Activated CD4-positive, alpha-beta T cell treated with anti-CD3 and anti-CD28 coated beads for 4 hours (primary cell): ENCODE results near the gene CABP2.
A peak's percentile ranks its signal among the peaks of the same experiment; 100 is the strongest.
"Not testable (repeated sequence)": the region's sequence is repeated elsewhere in the genome, so short reads cannot be mapped to it uniquely, and the experiment has no call there.

Source experiments
- DNase-seq, 2 donors: peaks; one replicate each; pipeline ENCODE4 v3.0.0-alpha.2; 2020

The CABP2 gene

DNA sequence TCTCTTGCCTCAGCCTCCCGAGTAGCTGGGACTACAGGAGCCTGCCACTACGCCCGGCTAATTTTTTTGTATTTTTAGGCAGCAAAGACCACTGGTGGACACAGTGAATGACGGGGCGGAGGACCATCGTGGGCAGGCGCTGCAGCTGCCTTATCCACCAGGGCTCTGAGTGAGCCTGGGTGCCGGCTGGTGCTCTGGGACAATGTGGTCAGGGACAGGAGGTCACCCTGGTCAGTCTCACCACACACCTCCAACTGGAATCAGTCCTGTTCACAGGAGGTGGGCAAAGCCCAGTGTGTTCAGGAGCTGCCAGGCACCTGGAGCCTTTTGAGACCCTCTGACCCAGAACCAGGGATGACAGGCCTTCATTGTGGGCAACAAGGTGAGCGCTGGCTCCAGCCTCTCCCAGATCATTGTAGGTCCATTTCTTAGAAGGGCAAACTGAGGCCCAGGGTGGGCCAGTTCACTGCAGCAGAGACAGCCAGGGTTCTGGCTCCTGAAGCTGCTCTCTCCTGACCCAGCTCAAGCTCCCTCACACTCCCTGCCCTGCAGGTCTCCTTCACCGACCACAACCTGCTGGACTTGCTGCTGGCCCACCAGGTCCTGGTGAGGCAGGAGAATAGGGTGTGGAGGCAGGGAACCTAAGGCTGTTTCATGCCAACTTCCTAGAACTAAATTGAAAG lies 15.7 kb upstream of the CABP2 start:
- no peak for DNase-seq

DNA sequence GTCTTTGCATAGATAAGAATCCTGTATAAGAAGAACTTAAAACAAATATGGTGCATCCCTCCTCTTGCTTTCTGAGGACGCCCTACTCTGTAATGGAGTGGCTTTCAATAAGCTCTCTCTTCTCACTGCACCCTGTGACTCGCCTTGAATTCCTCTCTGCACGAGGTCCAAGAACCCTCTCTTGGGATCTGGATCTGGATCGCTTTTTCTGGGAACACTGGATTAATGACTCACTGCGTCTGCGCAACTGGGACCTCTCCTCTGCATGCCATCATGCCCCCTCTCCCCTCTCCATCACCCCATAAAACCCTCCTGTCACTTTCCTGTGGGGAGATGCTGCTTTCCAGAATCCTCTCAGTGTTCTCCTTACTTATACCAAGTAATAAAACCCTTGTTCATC lies 15.1 kb upstream of the CABP2 start:
- DNase-seq, result no peak

DNA sequence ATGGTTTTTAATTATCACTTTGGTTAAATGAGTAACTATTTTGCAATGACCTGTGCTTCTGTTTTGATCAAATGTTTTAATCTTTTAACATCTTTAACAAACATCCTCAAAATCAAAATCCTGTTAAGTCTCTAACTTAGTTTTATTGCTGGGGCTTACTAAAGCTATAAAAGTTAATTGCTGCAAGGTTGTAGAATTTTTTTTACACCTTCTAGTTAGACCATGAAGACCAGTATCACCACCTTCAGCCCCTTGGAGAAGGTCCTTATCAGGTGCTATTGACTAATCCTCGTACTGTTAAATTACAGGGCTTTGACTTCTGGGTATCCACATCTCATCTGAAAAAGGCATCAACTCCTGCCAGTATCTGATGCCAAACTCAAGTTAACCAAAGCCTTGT lies 12.3 kb upstream of the CABP2 start:
- no peak for DNase-seq

DNA sequence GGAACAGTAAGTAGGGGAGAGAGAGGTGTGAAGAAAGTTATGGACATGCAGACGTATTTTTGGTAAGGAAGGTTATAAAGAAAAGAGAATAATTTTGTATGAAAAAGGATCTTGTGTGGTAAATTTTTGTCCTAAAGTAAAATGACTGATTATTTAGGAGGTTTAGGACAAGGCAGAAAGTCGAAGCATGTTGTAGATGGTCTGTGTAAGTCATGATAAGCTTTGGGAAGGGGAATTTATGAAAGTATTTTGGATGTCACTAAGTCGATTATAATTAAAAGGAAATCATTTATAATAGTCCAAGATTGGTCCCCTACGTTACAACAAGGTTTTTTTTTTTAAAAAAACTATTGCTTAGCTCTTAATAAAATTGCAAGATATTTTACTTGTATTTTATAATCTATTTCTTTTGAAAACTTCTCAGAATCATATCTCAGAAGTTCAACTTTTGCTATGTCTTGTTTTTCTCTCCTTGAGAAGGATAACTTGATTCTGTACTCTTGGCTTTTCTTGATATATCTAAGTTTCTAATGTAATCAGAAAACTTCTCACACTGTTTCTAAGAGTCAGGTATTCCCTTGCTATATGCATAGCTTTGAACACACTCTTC lies 10.9 kb upstream of the CABP2 start:
- DNase-seq, result no peak

DNA sequence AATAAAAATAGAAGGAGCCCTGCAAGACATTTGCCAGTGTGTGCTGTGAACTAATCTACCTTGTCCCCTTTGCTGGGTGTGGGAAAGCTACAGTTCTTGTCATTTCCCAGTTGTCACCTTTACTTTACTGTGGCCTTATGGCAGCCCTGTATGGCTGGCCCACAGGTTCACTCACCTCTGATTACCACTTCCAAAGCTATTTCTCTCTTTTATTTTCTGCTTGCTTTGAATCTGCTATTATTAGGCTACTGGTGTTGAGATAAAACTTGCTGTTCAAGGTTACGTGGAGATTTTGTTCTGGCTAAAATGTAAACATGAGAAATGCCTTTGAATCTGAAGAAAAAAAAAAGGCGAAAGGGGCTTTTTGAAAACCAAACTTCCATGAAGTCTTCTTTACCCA lies 9.6 kb upstream of the CABP2 start:
- DNase-seq, result no peak

DNA sequence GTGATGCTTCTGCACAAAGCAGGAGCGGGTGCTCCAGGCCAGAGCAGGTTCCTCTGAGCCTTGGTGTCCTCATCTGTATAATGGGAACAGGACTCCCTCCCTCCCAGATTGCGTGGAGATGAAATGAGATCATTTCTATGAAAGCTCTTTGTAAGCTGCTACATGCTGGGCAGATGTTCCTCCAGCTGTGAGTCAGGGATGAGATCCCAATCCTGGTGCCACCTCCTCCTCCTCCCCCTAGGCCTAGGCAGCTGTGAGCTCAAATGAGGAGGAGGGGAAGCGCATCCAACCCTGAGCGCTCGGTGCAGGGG lies 7.0 kb upstream of the CABP2 start:
- no peak for DNase-seq

DNA sequence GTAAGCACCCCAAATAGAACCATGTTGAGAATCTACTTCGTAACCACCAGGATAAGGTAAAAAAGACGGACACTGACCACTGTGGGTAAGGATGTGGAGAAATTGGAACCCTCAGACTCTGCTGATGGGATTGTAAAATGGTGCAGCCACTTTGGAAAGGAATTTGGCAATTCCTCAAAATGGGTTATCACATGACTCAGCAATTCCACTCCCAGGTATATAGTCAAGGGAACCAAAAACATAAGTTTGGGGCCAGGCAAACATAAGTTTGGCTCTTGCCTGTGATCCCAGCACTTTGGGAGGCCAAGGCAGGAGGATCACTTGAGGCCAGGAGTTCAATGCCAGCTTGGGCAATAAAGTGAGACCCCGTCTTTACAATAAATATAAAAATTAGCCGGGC lies 5.1 kb upstream of the CABP2 start:
- DNase-seq, result no peak

DNA sequence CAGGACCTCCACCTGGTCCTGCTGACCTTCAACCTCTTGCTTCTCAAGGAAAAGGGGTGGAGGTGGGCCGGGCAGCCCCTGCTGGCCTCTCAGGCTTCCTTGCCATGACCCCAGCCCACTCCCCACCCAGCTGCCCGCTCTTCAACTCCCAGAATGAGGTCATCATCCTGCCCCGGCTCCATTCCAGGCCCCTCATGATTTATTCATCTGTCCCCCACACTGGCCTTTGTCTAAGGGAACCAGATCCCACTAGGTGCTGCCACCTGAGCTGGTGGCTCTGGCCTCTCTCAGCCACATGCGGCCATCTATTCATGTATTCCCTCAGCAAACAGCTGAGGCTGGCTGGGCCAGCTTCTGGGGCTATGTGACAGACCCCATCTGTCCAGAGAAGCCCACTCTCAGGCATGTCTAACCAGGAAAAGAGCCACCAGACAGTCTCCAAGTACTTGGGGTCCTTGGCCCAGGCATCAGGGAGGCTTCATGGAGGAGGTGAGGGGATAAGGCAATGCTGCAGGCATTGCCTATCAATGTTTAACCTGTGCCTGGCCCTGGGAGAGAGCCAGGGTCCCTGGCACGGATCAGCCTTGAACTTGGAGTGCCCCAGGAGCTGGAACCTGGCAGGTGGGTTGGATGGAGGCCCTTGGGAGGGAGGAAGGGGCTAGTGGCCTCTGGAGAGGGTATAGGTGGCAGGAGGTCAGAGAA lies 2.2 kb upstream of the CABP2 start:
- no peak for DNase-seq

DNA sequence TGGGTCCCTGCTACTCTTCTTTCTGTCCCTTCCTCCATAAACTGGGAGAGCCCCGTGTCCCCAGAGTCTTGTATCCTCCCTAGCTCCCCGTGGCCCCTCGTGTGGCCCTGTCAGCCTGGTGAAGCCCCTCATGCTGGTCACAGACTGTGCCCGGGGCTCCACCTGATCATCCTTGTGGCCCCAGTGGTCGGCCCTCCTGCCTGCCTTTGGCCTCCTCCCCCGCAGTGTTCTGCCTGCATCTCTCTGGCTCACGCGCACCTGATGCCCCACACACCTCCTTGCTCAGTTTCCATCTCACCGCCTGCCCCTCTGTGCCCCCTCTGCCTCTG lies 1.2 kb upstream of the CABP2 start:
- DNase-seq, result no peak

DNA sequence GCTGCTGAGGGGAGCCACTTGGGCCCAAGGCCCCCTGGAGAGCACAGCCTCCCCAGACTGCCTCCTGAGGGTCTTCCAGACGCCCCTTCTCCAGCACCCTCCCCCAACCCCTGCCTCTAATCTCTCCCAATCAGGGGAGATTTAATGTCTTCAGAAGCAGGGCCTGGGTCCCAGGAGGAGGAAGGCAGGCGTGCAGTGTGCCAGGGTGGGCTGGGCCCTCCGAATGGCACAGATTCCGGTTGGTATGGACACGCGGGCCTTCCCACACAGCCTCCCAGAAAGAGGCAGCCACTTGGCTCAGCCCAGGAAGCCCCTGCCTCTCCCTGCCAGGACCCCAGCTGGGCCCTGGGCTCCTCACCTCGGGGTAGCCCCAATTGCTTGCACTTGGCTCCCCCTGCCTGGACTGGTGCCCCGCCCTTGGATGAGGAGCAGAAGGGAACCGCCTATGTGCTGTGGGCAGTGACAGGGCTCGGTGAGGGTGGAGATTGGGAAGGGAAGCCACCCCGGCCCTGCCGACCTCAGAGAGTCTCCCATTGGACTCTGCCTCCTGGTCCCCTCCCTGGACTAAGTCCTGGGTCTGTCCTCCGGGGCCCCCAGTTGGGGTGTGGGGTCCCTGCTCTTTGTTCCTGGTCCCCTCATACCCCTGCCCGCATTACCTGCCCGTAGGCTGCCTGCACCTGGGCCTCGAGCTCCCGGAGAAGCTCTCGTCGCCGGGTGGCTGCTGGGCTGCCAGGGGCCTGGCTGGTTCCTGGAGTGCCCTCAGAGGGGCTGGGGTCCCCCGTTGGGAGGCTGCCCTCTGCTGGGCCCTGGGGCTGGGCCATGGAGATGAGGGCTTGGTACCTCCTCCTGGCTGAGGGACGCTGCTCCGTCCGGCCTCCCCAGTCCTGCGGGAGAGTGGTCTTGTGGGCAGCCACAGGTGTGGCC lies 572 bp upstream of the CABP2 start:
- DNase-seq, result no peak

DNA sequence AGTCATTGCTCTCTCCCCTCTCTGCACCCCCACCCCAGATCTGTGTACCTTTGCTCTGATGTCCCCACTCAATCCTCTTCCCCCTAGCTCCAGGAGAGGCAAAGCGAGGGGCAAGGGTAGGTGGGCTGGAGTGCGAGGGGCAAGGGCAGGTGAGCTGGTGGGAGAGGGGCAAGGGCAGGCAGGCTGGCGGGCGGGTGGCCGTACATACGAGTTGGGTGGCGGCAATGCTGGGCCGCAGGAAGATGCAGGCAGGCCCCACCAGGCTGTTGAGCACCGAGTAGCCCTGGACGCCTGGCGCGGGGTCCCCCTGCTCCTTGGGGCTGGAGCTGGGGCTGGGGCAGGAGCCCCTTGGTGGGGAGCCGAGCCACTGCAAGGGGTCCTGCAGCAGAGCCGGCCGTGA lies 908 bp downstream of the CABP2 start:
- no peak for DNase-seq

DNA sequence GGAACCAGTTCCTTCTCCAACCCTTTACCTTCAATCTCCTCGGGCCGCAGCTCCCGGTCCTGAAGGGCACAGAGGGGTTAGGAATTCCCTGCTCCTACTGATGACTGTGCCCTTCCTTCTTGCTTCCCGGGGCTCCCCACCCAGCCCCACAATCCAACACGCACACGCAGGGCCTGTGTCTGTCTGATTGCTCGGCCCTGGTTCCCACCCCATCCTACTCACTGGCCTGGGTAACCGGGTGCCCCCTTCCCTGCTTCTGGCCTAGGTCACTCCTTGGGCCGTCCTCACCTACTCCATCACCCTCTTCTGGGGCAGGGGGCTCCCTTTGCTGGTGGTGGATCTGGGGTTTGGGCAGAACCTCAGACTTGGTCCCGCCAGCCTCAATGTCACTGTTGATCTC lies 1.3 kb downstream of the CABP2 start:
- no peak for DNase-seq

DNA sequence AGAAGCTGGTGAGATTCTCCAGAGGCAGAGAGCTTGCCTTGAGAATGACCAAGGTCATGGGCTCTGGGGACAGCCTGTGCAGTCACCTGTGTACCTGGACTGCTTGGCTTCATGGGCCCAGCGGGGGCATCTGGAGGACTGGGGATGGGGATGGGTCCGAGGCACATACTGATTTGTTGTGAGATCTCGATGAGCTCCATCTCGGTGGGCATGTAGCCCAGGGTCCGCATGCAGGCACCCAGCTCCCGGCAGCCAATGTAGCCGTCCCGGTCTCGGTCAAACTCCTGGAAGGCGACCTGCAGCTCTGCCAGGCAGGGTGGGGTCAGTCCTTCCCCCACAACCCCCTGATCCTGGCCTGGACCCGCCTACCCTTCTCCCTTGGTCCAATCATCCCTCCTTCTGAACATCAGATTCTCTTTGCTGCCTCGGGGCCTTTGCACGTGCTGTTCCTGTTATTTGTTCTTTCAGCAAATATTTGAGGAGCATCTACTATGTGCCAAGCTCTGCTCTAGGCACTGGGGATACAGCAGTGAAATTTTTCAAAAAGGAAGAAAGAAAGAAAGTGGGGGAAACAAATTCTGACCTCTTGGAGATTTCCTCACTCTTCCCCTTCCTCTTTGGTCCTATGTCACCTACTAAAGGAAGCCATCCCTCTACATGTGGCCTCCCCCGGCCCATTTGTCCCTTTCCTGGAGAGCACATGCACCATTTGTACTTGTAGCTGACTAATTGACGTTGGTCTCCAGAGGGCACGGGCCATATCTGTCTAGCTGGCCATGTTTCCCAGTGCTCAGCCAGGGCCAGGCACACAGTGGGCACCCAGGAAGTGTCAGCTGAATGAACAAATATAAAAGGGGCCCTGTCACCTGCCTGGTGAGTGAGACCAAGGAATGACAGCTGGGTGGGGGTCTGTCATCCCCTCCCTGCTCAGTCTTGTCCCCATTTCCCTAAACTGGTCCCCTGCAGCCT lies 2.1 kb downstream of the CABP2 start:
- no peak for DNase-seq

DNA sequence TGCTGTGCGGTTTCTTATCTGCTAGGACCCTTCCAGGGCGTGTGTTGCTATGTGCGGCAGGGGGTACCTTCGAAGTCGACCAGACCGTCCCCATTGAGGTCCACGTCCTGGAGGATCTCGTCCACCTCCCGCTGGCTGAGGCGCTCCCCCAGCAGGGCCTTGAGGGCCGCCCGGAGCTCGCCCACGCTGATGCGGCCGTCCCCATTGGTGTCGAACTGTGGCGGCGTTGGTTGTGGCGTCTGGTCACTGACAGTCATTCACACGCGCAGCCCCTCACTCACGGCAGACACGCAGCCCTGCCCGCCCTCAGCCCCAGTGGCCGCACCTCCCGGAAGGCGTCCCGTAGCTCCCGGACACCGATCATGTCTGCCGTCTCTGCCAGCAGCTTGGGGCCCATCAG lies 3.5 kb downstream of the CABP2 start:
- no peak for DNase-seq

DNA sequence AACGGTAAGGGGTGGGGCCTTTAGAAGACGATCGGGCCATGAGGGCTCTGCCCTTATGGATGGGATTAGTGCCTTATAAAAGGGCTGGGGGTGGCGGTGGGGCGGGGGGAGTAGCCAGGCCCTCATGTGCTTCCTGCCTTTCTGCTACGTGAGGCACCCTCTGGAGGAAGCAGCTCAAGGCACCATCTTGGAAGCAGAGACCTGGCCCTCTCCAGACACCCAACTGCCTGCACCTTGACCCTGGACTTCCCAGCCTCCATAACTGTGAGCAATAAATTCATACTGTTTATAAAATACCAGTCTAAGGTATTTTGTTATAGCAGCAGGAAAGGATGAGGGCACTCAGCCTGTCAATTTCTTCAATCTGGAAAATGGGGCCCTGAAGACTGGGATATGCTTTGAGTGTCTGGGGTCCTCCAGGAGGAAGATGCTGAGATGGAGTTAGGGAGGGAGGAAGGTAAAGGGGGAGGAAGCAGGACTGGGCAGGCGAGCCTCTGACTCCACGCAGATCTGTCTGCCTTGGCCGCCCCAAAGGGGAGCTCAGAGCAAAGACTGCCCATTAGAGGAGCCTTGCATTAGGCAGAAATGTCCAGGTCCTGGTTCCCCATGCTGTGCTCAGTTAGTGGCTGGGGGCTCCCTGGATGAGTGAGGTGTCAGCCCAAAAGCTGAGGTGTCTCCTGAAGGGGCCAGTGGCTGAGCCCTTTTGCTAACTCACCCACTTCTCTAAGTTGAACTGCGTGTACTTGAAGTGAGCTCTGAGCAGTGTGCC lies 5.3 kb downstream of the CABP2 start:
- no peak for DNase-seq

DNA sequence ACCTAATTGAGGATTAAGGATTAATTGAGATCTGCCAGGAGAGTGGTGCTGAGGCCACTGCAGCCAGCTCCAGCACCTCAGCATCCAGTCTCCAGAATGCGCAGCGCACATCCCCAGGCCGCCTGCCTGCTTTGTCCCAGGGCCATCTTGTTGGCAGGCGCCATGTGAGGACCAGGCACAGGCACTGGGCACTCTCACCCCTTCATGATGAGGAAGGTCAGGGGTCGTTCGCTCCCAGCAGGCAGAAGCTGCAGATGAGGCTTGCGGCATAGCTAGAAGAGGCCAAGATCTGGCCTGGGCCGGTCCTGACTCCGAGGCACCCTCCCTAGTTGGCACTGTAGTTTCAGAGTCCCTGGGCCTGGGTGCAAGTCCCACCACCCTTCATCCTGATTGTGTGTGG lies 6.4 kb downstream of the CABP2 start:
- DNase-seq, result no peak

DNA sequence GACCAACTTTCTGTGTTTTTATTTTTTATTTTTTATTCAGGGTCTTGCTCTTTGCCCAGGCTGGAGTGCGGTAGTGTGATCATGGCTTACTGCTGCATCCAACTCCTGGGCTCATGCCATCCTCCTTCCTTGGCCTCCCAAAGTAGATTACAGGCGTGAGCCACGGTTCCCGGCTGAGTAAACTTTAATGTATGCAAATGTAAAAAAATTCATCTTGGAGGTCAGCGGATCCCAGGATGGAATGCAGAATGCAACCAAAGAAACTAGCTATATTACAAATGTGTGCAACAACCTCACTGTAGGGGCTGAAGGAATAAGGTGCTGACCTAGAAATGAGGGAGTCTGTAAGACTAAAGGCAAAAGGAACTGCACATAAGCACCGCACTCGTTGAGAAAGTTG lies 9.1 kb downstream of the CABP2 start:
- DNase-seq, result no peak

DNA sequence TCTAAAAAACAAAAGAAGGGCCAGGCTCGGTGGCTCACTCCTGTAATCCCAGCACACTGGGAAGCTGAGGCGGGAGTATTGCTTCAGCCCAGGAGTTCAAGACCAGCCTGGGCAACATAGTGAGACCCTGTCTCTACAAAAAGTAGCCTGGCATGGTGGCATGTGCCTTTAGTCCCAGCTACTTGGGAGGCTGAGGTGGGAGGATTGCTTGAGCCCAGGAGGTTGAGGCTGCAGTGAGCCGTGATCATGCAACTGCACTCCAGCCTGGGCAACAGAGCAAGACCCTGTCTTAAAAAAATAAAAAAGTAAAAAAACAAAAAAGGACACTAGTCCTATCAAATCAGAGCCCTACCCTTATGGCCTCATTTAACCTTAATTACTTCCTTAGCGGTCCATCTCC lies 11.7 kb downstream of the CABP2 start:
- not testable (repeated sequence) for DNase-seq

DNA sequence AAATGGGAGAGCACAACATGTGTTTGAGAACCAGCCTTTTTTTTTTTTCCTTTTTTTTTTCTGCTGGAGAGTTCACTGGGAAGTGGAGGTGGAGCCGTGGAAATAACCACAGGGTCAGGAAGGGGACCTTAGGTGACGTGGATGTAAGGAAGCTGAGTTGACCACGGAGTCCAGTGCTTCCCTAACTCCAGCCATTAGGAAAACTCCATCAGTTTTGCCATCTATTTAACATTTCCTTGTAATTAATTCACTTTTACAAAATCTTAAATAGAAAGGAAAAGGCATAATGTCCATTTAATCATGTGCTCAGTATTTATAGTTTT lies 13.3 kb downstream of the CABP2 start:
- no peak for DNase-seq

DNA sequence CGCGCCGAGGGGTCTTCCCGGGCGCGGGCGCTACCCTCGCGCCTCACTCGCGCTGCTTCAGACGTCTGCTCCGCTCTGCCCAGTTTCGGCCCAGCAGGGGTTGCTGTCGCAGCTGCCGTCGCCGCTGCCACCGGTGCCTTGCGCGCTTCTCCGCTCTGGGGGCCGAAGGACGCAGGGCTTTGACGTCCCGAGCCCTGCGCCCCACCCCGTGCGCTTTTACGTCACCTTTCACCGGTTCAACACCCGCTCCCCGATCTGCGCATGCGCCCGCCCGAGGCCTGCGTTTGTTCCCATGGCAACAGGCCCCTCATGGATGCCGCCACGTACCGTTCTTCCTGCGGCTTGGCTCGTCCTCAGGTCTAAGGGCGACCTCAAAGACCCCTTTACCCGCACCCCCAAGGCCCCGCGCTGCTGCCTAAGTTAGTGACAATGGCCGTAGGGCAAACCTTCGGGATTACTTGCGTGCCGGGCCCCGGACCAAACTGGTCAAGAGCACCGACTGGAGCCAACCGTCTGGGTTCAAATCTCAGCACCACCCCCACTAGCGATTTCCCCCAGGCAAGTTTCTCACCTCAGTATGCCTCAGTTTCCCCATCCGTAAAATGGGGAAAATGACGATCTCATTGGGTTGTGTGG lies 14.6 kb downstream of the CABP2 start:
- peak; percentile 99 to 100 for DNase-seq

DNA sequence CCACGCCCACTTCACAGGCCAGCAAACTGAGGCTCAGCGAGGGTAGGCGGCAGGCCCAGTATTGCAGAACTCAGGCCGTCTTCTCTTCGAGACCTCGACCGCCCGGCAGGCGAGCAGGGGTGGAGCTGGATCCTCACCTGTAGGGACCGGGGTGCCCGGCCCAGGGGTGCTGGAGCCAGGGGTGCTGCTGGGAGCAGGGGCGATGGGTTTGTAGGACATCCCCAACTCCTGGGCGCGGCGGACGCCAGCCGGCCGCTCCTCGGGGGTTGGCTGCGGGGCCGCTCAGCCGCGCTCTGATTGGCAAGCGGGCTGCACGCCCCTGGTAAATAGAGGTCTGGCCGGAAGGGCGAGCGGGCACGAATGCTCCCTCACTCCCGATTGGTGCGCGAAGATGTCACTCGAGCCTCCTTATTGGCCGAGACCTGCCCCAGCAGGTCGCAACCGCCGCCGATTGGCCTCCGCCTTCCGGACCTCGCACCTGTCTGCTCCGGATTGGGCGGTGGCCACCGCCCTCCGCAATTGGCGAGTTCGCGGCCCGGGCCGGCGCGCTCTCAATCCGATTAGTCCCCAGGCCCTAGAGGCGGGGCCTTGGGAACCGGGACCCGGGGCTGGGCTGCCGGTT lies 15.3 kb downstream of the CABP2 start, which contains the start of gene CDK2AP2:
CDK2AP2 (minus strand) TSS at position 299 of the 622 bp plus-strand sequence; CDS start at position 219, 80 bp downstream.
- DNase-seq, result peak; percentile 94 to 97
